NCI-H1436 (cell line): ENCODE results near the gene GAK.
A peak's percentile ranks its signal among the peaks of the same experiment; 100 is the strongest.
"Not testable (repeated sequence)": the region's sequence is repeated elsewhere in the genome, so short reads cannot be mapped to it uniquely, and the experiment has no call there.

ENCODE experiments used
- DNase-seq: peaks from one replicate; lab custom pipeline; 2025; lab: John Stamatoyannopoulos, UW

GAK gene

DNA sequence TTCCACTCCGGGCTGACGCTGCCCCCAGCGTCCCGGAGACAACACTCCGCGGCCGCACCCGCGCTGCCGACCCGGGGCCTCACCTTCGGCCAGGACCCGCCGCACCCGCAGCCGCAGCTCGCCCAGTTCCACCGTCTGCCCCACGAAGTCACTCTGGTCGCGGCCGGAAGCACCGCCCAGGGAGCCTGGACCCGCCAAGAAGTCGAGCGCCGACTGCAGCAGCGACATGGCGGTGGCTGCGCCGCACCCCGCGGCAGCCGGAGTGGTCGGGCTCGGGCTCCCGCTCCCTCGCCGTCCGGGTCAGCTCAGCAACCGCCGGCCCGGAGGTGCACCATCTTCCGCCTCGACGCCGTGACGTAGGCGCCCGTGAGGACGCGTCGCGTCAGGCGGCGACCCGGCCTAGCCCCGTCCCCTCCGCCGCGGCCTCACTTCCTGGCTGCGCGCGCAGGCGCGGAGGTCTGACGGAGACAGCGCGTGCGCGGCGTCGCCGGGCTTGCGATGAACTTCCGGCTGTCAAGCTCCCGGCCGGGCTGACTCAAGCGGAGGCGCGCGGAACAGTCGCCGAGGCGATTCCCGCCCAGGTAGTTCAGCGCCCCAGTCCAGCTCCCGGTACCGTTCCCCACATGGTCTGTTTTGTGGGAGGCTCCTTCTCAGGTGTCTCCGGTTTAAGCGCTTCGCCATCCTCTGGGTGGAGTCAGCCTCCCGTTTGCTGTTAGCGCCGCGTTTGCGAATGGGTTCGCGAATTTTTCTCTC, at the start of gene GAK, which contains the start of gene TMEM175:
GAK (minus strand) TSS at position 357 of the 753 bp plus-strand sequence; CDS start at position 228, 129 bp downstream.
TMEM175 (plus strand) TSS at position 501 of the 753 bp plus-strand sequence. CDS start 15,280 bp downstream, outside the sequence.
- peak; percentile 92 for DNase-seq

DNA sequence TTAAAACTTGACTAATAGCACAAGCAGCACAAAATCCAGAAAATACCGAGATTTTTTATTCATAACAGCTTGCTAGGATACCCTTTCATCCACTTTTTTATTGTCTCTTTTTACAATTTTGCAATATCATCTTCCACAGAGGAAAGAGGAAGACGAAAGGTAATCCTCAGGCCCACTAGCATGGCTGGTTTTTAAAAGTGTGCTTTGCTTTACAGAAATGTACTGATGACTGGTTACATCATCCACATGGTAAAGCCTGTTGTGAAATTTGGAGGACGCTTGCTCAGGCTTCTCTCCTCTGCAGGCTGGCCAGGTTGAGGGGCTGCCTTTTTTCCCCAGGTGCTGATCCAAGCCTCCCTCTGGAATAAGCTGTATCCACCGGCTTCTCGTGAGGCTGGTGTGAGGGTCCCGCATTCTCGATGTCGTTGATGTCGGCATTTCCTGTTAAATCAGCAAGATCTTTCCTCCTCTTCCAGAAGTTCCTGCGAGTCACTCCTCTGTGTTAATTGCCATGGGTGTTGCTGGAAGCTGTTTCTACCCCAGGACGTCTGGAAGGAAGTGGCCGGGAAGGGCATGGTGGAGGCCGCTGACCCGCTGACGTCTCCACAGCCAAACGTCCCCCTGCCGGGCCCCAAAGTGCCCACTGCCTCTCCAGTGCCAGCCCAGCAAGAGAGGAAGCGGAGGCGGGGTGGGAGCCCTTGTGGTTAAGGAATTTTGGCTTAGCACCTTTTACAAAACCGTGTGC, 47.0 kb upstream of the GAK start:
- DNase-seq: no peak

DNA sequence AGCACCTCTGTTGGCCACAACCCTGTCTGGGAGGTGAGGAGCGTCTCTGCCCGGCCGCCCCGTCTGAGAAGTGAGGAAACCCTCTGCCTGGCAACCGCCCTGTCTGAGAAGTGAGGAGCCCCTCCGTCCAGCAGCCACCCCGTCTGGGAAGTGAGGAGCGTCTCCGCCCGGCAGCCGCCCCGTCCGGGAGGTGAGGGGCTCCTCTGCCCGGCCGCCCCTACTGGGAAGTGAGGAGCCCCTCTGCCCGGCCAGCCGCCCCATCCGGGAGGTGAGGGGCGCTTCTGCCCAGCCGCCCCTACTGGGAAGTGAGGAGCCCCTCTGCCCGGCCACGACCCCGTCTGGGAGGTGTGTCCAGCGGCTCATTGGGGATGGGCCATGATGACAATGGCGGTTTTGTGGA, 43.9 kb upstream of the GAK start:
- DNase-seq: not testable (repeated sequence)

DNA sequence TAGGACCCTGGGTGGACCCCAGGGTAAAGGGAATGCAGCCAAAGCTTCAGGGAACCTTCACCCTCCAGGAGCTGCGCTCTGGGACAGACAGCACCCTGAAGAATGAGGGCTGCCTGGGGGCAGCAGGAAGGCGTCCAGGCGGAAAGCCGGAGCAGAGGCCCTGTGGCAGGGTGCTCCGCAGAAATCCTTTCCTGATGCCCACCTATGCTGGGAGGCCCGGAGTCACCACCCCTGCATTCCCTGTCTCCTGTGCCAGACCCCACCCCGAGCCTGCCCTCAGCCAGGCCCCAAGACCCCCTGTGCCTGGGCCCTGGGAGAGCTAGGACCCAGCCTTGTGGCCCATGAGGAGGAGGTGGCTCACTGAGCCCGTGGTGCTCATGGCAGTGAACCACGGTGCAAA, 42.6 kb upstream of the GAK start:
- no peak for DNase-seq

DNA sequence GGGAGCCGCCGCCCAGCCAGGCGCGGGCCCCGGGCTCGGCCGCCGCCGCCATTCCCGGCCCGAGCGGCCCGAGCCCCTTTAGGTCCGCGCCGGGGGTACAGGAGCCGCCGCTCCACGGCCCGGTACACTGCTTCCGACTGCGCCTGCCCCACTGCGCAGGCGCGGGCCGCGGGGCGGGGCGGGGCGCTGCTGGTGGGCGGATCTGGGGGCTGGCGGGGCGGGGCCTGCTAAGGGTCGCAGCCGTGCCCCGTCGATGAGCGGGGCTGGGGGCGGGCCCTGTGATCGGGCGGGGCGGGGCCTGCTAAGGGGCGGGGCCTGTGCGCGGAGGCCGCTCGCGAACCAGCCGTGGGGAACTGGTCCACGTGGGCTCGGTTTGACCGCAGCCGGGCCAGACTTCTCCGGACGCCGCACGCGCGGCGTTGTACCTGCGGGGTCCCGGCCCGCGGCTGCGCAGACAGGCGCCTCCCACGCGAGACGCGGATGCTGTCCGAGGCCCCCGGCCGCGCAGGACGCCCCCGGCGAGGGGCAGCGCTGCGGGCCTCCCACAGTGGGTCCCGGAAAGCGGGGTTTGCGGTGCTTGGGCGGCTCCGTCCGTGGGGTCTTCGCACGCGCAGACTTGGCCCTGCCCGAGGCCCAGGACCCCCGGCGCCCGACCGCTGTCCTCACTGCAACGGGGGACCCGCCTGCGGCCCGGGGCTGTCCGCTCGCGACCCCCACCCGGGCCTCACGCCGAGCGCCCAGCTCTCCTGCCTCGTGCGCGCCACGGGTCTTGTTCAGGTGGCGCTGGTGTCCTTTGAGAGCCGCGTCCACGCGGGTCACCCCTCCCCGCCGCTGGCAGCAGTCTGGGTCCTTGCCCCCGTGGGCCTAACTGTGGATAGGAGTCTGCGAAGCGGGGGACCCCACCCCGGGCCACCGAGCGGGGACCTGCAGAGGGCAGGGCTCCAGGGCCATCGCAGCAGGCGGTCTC, 41.6 kb upstream of the GAK start, which contains the start of gene DGKQ:
DGKQ (minus strand) TSS at position 139 of the 967 bp plus-strand sequence; CDS start at position 52, 87 bp downstream.
- peak; percentile 50 for DNase-seq

DNA sequence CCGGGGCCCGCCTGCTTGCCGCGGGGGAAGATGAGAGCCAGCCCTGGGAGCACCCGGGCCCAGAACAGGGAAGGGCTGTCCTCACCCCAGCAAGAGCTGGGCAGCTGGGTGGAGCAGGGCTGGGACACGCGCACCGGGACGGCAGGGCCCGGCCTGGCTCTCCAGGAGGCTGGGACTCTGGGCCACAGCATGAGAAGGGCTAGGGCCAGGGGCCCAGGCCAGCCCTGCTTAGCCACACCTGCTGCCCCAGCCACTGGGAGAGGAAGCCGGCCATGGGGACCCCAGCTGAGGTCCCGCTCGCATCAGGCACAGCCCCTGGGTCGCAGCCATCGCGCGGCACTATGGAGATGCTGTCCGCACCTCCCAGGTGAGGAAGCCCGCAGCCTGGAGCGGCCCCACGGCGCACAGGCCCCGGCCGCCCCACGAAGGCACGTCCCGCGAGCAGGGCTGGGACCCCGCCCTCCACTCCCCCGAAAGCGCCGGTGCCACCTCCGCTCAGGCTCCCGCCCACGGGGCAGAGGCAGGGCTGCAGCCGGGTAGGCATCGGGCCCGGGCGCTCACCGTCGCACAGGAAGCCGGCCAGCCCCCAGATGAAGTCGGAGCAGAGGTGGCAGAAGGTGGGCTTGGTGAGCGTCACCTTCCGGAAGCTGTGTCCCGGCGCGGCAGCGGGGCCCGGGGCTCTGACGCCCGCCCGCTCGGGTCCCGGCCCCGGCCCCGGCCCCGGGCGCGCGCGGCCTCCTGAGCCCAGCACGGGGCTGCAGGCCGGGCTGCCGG, 40.7 kb upstream of the GAK start:
- no peak for DNase-seq

DNA sequence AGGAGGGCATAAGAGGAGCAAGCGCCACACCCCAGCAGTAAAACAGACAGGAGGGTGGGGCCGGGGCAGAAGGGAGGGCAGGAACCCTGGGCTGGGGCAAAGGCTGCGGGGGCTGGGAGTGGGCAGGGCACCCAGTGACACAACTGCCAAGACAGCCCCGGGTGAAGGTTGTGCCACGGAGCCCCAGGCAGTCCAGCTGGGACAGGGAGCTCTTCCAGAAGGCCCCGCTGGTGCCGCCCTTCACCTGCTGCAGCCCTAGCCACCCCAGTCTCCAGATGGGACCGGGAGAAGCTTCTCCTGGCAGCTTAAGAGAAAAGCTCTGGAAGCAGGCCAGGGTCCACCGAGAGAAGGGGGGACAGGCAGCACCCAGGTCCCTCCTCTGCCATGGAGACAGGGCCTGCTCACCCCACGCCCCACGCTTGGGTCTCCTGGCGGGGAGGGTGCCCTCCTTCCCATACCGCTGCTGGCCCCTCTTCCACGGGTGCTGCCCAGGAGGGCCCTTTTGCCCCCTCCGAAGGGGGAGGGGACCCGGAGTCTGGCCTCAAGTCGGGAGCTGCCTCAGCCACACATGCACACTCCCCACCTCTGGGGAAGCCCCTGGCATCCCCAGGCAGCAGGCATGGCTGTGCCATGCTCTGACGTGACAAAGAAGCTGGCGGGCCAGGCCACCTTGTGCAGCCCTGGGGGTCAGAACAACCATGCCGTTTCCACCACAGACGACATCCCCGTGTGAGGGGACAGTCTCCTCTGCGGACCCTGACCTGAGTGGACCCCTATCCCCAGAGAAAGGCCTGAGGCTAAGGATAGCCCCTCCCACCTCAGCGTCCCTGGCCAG, 39.8 kb upstream of the GAK start:
- no peak for DNase-seq

DNA sequence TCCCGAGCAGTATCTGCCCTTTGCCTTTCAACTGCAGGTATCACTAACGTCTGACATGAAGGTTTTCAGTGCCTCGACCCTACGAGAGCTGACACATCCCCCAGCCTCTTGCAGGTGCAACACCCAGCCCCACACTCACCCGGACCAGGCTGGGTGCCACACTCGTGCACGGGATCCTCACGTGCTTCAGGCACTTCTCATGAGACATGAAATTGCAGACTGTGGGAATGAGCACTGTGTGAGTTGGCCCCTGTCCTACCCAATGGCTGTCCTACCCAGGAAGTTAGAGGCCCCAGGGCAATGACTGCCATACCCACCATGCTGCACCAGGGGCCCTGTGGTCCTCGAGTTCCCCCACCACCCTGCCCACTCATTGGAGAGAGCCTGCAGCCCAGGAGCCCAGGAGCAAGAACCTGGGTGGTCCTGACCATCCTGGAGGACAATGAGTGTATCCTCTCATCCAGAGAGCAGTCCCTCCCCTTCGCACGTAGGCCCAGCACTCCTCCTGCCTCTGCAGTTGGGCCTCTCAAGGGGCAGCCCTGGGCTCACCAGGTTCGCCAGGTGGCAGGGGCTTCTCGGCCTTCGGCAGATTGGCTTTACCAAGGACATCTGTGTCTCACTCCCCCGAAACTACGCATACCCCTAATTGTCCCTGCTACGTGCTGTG, 38.9 kb upstream of the GAK start:
- DNase-seq: no peak

DNA sequence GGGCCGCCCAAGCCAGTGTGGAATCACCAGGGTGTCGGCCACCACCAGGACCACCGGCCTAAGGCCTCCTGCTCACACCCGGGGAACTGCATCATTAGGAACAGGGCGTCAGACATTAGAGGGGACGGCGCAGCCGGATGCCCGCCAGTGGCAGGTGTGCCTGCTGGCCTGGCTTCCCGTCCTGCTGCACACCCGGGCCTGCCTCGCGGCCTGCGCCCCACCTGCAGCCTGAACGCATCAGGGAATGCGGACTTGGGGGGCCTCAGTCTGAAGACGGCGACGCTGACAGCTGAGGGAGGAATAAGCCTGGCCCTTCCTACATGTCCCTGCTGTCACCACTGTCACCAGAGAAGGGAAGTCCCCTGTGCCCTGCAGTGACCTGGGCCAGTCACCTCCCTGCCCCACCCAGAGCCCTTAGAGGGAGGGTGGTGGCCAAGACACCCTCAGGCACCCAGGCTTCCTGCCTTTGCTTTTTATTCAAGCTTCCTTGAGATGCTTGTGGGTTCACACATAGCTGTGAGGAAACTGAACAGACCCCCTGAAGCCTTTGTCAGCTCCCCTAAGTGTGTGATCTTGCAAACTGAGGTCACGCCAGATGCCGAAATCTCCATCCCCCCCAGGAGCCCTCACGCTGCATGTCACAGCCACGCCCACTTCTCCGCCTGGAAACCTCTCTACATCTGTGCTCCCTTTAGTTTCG, 38.1 kb upstream of the GAK start:
- no peak for DNase-seq

DNA sequence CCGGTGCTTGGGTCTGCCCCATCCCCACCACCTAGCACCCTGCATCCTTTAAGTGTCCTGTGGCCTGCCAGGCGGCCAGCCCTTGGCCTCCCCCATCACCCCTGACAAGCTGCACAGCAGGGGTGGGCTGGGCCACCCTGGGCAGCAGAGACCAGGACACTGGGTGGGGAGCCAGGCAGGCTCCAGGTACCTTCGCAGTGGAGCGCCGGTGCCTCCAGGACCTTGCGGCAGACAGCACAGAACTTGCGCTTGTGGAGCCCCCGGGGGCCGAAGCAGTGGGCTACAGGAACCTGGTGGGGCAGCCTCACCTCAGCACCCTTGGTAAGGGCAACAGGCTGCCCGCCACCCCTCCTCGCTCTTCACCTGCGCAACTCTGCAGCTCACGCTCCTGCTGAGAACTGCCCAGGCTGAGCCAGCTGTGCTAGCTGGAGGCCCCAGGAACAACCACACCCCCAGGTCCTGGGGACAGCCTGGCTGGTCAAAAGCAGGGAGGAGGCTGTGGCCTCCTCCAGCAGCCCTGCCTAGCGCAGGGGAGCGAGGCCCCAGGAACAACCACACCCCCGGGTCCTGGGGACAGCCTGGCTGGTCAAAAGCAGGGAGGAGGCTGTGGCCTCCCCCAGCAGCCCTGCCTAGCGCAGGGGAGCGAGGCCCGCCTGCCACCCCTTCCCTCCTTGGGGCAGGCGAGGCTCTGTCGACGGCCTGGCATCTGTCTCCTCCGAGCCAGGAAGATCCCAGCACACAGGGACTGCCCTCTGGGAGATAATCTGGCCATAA, 36.7 kb upstream of the GAK start:
- DNase-seq: no peak

DNA sequence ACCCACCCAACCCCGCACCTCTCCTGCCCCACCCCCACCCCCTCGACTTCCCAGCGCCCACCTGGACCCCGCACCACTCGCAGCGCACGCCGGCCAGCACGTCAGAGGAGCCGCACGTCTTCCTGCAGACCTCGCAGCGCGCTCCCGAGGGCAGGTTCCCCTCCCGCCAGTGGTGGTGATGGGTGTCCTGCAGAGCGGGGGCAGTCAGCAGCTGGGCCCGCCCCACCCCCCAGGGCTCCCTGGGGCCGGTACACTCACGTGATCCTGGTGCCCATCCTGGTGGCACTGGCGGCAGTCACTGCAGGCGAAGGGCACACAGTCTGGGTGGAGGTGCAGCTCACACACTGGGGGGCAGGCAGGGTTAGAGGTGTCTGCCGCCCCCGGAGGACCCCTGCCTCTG, 36.1 kb upstream of the GAK start:
- no peak for DNase-seq

DNA sequence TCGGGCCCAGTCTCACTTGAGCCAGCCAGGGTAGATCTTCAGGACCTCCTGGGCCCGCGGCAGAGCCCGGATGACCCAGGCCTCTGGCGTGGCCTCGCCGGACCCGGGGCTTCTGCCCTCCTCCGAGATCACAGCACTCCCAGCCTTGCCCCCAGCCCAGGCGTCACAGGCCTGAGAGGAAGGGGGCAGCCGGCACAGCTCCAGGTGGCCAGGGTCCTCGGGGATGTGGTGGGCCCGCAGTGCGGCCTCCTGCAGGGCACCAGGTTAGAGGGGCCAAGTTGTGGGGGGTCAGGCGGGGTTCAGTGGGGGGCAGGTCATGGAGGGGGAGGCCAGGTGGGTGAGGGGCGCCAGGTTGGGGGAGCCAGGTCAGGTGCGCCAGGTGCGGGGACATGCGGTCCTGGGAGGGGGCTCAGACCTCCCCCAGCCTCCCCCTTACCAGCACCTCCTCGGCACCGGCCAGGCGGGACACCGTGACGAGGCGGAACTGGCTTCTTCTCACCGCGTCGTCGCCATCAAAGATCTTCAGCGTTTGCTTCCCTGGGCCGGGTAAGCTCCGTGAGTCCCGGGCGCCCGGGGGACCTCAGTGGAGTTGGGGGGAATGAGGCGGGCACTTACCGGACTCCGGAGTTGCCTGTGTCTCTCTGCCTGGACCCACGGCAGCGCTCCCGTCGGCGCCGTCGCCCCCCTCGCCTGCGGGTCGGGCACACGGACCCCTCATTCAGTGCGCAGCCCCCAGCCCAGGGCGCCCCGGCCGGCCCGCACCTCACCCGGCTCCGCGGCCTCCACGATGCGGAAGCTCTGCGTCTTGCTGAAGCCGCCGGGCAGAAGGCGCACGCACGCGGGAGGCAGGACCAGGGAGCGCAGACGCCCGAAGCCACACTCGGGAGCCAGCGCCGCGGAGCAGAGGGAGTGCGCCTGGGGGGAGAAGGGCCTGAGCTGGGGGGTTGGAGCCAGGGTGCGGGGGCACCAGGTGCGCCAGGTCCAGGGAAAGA, 35.3 kb upstream of the GAK start:
- no peak for DNase-seq

DNA sequence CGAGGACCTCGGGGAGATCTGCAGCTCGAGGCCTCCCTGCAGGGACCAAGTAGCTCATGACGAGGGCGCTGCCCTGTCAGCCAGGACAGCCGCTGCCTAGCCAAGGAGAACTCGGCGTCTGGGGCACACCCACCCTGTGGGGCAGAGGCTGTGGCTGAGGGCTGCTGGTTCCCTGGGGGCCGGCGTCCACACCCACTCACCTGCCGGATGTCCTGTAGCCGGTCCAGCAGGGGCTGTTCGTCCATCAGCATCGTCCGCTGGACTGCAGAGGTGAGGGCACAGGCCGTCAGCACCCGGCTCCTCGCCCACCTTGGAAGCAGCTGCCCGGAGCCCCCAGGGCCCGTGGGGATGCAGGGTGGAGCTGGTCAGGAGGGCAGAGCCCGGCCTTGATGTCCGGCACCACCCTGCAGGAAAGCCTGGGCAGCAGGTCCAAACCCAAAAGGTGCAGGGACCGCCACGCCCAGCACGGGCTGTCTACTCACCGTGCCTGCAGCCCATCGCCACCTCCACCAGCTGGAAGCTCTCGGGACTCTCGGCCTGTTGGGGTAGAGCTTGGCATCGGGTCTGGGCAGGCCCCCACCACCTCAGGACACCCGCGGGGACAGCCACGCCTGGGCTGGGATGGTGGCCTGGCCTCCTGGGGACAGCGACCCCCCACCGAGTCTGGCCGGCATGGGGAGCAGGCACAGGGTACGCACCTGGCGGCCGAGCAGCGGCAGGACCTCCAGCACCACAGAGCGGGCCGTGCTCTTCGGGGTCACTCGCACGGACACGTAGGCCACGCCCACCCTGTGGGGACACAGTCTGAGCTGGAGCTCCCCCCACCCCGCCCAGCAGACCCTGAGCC, 34.4 kb upstream of the GAK start:
- no peak for DNase-seq

DNA sequence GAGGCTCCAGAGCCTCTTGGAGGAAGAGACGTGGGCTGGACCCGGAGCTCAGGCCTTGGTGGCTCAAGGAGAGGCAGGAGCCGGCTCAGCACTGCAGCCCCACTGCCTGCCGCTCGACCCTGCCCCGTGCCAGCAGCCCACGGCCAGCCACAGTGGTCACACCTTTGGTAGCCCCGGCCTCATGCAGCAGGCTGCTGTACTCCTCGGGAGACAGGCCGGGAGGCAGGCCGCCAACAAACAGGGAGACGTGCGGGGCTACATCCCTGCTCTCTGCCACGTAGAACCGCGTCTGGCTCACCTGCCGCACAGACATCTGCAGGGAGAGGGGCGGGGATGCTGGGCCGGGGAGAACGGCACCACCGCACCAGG, 33.6 kb upstream of the GAK start:
- no peak for DNase-seq

DNA sequence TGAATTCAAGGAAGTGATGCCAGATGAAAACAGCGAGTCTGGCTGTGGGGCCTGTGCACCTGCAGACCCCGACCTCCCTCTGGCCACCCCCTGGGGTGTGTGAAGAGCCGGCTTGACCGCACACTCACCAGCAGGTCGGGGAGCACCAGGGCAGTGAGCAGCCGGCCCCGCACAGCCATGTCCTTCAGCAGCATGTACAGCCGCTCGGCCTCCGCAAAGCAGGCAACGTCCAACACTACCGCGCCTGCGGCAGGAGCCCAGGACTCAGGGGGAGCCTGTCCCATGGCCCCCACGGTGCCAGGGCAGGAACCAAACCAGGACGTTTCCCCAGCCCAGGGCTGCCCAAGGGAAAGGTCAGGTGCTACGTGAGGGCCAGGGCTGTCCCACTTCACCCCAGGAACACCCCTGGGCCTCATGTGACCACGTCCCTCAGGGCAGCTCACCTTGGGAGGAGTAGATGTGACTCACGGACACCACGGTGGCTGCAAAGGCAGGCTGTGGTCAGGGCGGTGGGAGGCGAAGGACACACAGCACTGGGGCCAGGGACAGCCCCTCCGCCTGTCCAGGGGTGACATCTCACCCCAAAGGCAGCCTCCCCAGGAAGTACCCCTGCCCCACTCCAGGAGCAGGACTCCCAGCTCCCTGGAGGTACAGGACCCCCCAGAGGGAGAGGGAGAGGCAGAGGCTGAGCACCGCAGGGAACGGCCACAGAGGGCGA, 33.1 kb upstream of the GAK start:
- no peak for DNase-seq
